Activated T-cell treated with anti-CD3 and anti-CD28 coated beads, Interleukin-2, amount 50 U/mL, for 72 hours (primary cell): ENCODE measurements around the gene PLA2G3. TPM values are rescaled to one million over a fixed set of nuclear protein-coding genes. Genes with fewer than 3 reads are reported as not detected.
"Not testable (repeated sequence)": the region's sequence is repeated elsewhere in the genome, so short reads cannot be mapped to it uniquely, and the experiment has no call there.

ENCODE experiments used
- ATAC-seq, 2 donors: fragments of 150-1000 bp; cut with Tn5 transposase; replicated peaks in 1 of 2; 2 replicates each; pipeline ENCODE4 v1.10.0; 2021; ENCODE audit warnings: moderate library complexity in 2 of 2, mild to moderate bottlenecking in 1 of 2
- DNase-seq, 2 donors: peaks; one replicate each; pipeline ENCODE4 v3.0.0; 2021 to 2022; ENCODE audit warnings: mixed read lengths in 1 of 2
- H3K27ac Mint-ChIP-seq: one replicate; pipeline ENCODE4 v1.8.0; 2022; ENCODE audit warnings: mild to moderate bottlenecking, moderate library complexity, mixed read lengths
- H3K27me3 Mint-ChIP-seq: one replicate; pipeline ENCODE4 v1.8.0; 2022; ENCODE audit warnings: low read depth, mixed read lengths
- H3K36me3 Mint-ChIP-seq, 2 donors: one replicate each; pipeline ENCODE4 v1.8.0; 2022; ENCODE audit warnings: mixed read lengths in 2 of 2, mild to moderate bottlenecking in 1 of 2; ENCODE audit not compliant: insufficient read depth in 2 of 2
- H3K4me1 Mint-ChIP-seq: one replicate; pipeline ENCODE4 v1.8.0; 2022; ENCODE audit warnings: low read depth, mixed read lengths
- H3K4me3 Mint-ChIP-seq, 2 donors: one replicate each; pipeline ENCODE4 v1.8.0; 2022; ENCODE audit warnings: mild to moderate bottlenecking in 2 of 2, mixed read lengths in 2 of 2, moderate library complexity in 2 of 2
- H3K9me3 Mint-ChIP-seq, 2 donors: one replicate each; pipeline ENCODE4 v1.8.0; 2022; ENCODE audit warnings: mixed read lengths in 2 of 2
- total RNA-seq, 2 donors: library from RNA; stranded (reverse); gene quantifications; one replicate each; pipeline ENCODE4 v1.2.3, GENCODE V29; 2022

The PLA2G3 gene
- total RNA-seq, 2 donors from 2014 or later: not detected

DNA sequence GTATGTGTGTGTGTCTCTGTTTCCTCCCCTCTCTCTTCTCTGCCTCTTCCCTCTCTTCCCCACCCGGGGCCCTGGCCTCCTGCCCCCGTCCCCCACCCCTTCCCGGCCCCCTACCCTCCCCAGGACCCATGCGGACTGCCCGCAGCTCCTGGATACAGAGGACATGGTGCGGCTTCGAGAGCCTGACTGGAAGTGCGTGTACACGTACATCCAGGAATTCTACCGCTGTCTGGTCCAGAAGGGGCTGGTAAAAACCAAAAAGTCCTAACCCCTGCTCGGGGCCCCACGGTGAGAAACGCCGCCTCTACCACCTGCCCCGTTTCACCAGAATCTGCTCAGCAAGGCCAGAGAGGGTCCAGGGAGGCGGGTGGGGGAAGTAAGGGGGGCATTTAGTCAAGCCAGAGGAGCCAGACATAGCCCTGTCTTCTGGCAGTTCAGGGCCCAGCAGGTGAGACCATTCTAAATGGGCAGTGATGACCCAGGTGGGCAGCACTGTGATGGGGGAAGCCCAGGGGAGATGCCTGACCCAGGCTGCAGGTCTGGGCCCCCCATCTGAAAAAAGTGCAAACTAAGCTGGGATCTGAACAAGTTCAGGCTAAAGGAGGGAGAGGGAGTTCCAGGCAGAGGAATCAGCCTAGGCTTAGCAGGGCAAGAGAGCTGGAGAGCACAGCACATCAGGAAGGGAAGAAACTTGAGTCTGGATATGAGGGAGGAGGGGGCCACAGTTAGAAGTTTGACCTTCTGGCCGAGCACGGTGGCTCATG lies 39.4 kb downstream of the PLA2G3 start:
- H3K4me1 Mint-ChIP-seq: peaks cover 1% of the 10 kb centered on the region
- H3K36me3 Mint-ChIP-seq: peaks cover 0 to 4% of the 10 kb centered on the region in 2 donors
- H3K4me3 Mint-ChIP-seq: no peak overlapping the region
- no peak for ATAC-seq
- no peaks in the 10 kb centered on the region for H3K27me3 Mint-ChIP-seq
- DNase-seq: no peak
- no peak overlapping the region for H3K27ac Mint-ChIP-seq
- no peaks in the 10 kb centered on the region for H3K9me3 Mint-ChIP-seq

- no peak for DNase-seq
- H3K27ac Mint-ChIP-seq: no peak overlapping the region
- no peaks in the 10 kb centered on the region for H3K9me3 Mint-ChIP-seq
- no peaks in the 10 kb centered on the region for H3K27me3 Mint-ChIP-seq
- H3K4me3 Mint-ChIP-seq: no peak overlapping the region
- no peak for ATAC-seq
- no peaks in the 10 kb centered on the region for H3K4me1 Mint-ChIP-seq
- H3K36me3 Mint-ChIP-seq: peaks cover 0 to 4% of the 10 kb centered on the region in 2 donors
These were observed 40.2 kb downstream of the PLA2G3 start for GRCh38 chr22:31099841-31100761.

DNA sequence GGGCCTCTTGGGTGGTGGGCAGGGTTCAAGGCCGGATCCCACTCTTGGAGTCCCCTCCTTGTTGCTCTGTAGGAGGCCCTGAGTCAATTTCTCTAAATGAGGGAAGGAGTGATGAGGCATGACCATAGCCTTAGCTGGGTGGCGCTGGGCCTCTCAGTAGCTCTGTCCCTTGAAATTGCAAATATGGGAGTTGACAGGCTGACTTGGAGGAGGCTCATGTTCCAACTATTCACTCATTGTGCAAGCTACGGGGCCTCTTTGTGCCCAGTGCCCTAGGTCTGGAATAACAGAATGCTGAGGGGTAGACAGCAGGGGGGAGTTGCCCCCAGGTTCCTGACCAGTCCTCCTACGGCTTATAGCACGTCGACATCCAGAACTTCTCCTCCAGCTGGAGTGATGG lies 40.9 kb downstream of the PLA2G3 start:
- no peaks in the 10 kb centered on the region for H3K4me1 Mint-ChIP-seq
- no peaks in the 10 kb centered on the region for H3K9me3 Mint-ChIP-seq
- no peaks in the 10 kb centered on the region for H3K27me3 Mint-ChIP-seq
- ATAC-seq (no peak), DNase-seq (no peak)
- peaks cover 0 to 4% of the 10 kb centered on the region in 2 donors for H3K36me3 Mint-ChIP-seq
- no peak overlapping the region for H3K4me3 Mint-ChIP-seq
- no peak overlapping the region for H3K27ac Mint-ChIP-seq

- Mint-ChIP-seq H3K27ac (no peak overlapping the region), H3K4me3 (no peak overlapping the region), H3K36me3 (peaks cover 0 to 4% of the 10 kb centered on the region in 2 donors), H3K4me1 (no peaks in the 10 kb centered on the region), H3K27me3 (no peaks in the 10 kb centered on the region), H3K9me3 (no peaks in the 10 kb centered on the region)
- DNase-seq (no peak), ATAC-seq (no peak)
These were observed 41.6 kb downstream of the PLA2G3 start for GRCh38 chr22:31098632-31099110.

GRCh38 chr22:31097941-31098631 lies 42.2 kb downstream of the PLA2G3 start:
- Mint-ChIP-seq H3K27ac (no peak overlapping the region), H3K36me3 (peaks cover 0 to 4% of the 10 kb centered on the region in 2 donors), H3K27me3 (no peaks in the 10 kb centered on the region), H3K4me3 (no peak overlapping the region), H3K9me3 (no peaks in the 10 kb centered on the region), H3K4me1 (no peaks in the 10 kb centered on the region)
- DNase-seq (no peak), ATAC-seq (no peak)

DNA sequence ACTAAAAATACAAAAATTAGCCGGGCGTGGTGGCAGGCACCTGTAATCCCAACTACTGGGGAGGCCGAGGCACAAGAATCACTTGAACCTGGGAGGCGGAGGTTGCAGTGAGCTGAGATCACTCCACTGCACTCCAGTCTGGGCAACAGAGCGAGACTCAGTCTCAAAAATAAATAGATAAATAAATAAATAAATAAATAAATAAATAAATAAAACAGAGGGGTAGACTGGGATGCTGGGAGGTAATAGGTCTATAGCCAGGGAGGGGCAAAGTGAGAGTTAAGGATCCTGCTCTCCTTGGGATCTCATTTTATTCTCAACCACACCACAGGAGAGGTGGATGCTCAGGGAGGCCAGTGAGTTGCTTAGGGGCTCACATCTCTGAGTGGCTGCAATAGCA lies 42.8 kb downstream of the PLA2G3 start:
- H3K4me1 Mint-ChIP-seq, ATAC-seq: not testable (repeated sequence)

GRCh38 chr22:31096657-31097279 lies 43.5 kb downstream of the PLA2G3 start:
- Mint-ChIP-seq H3K27ac (no peak overlapping the region), H3K9me3 (no peaks in the 10 kb centered on the region), H3K4me1 (no peaks in the 10 kb centered on the region), H3K4me3 (no peak overlapping the region), H3K36me3 (peaks cover 0 to 3% of the 10 kb centered on the region in 2 donors), H3K27me3 (no peaks in the 10 kb centered on the region)
- ATAC-seq (no peak), DNase-seq (no peak)

More for the DNA sequence above, 42.8 kb downstream of the PLA2G3 start:
- DNase-seq, H3K27ac Mint-ChIP-seq, H3K9me3 Mint-ChIP-seq, H3K4me3 Mint-ChIP-seq, H3K36me3 Mint-ChIP-seq, H3K27me3 Mint-ChIP-seq: not testable (repeated sequence)

GRCh38 chr22:31095637-31096249 lies 44.6 kb downstream of the PLA2G3 start:
- Mint-ChIP-seq H3K36me3 (no peaks in the 10 kb centered on the region), H3K27ac (no peak overlapping the region), H3K27me3 (no peaks in the 10 kb centered on the region), H3K4me3 (no peak overlapping the region), H3K4me1 (no peaks in the 10 kb centered on the region), H3K9me3 (no peaks in the 10 kb centered on the region)
- ATAC-seq: no peak
- DNase-seq: no peak

- H3K36me3 Mint-ChIP-seq: no peaks in the 10 kb centered on the region
These were observed 45.6 kb downstream of the PLA2G3 start for GRCh38 chr22:31094741-31095140.

DNA sequence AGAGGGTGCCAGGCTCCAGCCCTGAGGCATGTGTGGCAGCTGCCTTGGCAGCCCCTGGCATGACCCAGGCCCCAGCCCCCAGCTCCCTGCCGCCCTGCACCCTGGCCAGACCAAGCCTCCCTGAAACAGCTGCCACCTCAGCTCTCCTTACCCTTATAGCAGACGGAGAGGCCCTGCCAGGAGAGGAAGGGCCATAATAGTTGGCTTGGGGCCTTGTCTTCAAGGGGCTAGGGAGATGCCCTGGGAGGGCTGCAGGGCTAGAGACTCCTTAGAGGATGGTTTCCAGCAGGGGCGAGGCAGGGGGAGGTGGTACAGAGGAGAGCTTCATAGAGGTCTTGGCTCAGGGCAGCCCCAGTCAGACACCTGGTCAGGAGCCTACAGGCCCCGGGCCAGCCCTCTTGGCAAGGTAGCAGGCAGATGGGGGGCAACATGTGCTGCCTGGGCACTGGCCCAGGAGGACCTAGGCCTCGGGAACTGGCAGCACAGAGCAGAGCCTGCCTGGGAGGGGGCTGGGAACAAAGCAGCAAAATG lies 46.2 kb downstream of the PLA2G3 start:
- H3K4me3 Mint-ChIP-seq: no peak overlapping the region
- no peak for ATAC-seq
- no peaks in the 10 kb centered on the region for H3K27me3 Mint-ChIP-seq
- no peak for DNase-seq
- no peaks in the 10 kb centered on the region for H3K36me3 Mint-ChIP-seq
- H3K27ac Mint-ChIP-seq: no peak overlapping the region
- H3K4me1 Mint-ChIP-seq: no peaks in the 10 kb centered on the region
- no peaks in the 10 kb centered on the region for H3K9me3 Mint-ChIP-seq

More at GRCh38 chr22:31094741-31095140, 45.6 kb downstream of the PLA2G3 start:
- H3K4me1 Mint-ChIP-seq: no peaks in the 10 kb centered on the region
- no peak overlapping the region for H3K4me3 Mint-ChIP-seq
- DNase-seq (no peak), ATAC-seq (no peak)
- no peaks in the 10 kb centered on the region for H3K9me3 Mint-ChIP-seq
- no peak overlapping the region for H3K27ac Mint-ChIP-seq
- no peaks in the 10 kb centered on the region for H3K27me3 Mint-ChIP-seq

DNA sequence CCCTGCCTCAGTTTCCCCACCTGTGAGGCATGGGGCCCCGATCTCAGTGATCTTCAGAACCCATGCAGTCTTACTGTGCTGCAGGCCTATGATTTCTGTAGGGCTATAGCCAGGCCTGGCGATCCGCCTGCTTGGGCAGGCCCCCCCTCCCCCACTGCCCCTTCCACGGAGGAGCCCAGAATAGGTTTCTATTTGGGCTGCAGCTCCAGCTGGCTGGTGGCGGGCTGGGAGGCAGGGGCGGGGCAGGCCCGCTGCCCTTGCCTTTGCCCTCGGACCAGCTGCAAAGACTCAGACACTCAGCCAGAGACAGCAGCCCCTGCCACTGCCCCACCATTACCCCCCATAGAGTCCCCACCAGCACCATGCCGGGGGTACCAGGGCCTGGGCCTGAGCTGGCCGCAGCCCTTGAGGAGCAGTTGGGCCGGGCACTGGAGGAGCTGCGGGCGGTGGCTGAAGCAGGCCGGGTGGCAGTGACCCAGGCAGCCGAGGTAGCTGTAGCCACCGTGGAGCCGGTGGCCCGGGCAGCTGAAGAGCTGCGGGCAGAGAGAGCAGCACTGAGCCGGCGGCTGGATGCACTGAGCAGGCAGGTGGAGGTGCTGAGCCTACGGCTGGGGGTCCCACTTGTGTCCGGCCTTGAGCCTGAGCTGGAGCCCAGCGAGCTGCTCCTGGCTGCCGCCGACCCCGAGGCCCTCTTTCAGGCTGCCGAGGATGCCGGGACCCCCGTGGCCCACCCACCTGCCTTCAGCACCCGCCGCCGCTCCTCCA lies 47.0 kb downstream of the PLA2G3 start:
- no peak overlapping the region for H3K27ac Mint-ChIP-seq
- H3K4me1 Mint-ChIP-seq: no peaks in the 10 kb centered on the region
- no peaks in the 10 kb centered on the region for H3K36me3 Mint-ChIP-seq
- ATAC-seq (no peak), DNase-seq (no peak)
- no peaks in the 10 kb centered on the region for H3K27me3 Mint-ChIP-seq
- no peaks in the 10 kb centered on the region for H3K9me3 Mint-ChIP-seq
- H3K4me3 Mint-ChIP-seq: no peak overlapping the region
